ENCODE measurements around the gene STK38.

The STK38 gene

GRCh38 chr6:36563237-36563927, 16.1 kb upstream of the STK38 start:
- no peak for DNase-seq

GRCh38 chr6:36560822-36561221, 13.5 kb upstream of the STK38 start:
- DNase-seq, result no peak

- no peak for DNase-seq
Measured at GRCh38 chr6:36559011-36559793, 11.9 kb upstream of the STK38 start.

- DNase-seq, result no peak
Measured at GRCh38 chr6:36556281-36556680, 9.0 kb upstream of the STK38 start.

GRCh38 chr6:36555750-36556252, 8.5 kb upstream of the STK38 start:
- DNase-seq, result no peak

- no peak for DNase-seq
Measured at GRCh38 chr6:36550473-36551000, 3.3 kb upstream of the STK38 start.

- no peak for DNase-seq
Measured at GRCh38 chr6:36548401-36548743, 1.1 kb upstream of the STK38 start.

- DNase-seq, result no peak
Measured at GRCh38 chr6:36547646-36548400, 544 bp upstream of the STK38 start.

- no peak for DNase-seq
Measured at GRCh38 chr6:36546308-36546919, 865 bp downstream of the STK38 start.

- DNase-seq, result no peak
Measured at GRCh38 chr6:36545767-36546307, 1.4 kb downstream of the STK38 start.

GRCh38 chr6:36544228-36544627, 3.1 kb downstream of the STK38 start:
- no peak for DNase-seq

GRCh38 chr6:36542041-36542440, 5.2 kb downstream of the STK38 start:
- DNase-seq, result no peak

- no peak for DNase-seq
Measured at GRCh38 chr6:36539814-36540568, 7.3 kb downstream of the STK38 start.

GRCh38 chr6:36536873-36537547, 10.3 kb downstream of the STK38 start:
- no peak for DNase-seq

- no peak for DNase-seq
Measured at GRCh38 chr6:36533321-36533720, 14.0 kb downstream of the STK38 start.

- DNase-seq, result no peak
Measured at GRCh38 chr6:36526066-36526465, 21.2 kb downstream of the STK38 start.

GRCh38 chr6:36525346-36525745, 21.9 kb downstream of the STK38 start:
- DNase-seq, result no peak

GRCh38 chr6:36524871-36525270, 22.4 kb downstream of the STK38 start:
- no peak for DNase-seq

GRCh38 chr6:36523936-36524499, 23.3 kb downstream of the STK38 start:
- DNase-seq, result no peak

GRCh38 chr6:36523451-36523850, 23.8 kb downstream of the STK38 start:
- DNase-seq, result no peak

GRCh38 chr6:36519352-36519751, 27.9 kb downstream of the STK38 start:
- no peak for DNase-seq
